Fibroblast of villous mesenchyme (primary cell): ENCODE data around the gene CMYA5. TPM values are rescaled to one million over a fixed set of nuclear protein-coding genes. Genes with fewer than 3 reads are reported as not detected.
"Not testable (repeated sequence)": the region's sequence is repeated elsewhere in the genome, so short reads cannot be mapped to it uniquely, and the experiment has no call there.

Experiments
- DNase-seq: peaks from one replicate; pipeline ENCODE4 v3.0.0-alpha.2; 2010; ENCODE audit warnings: low read depth
- H3K4me3 ChIP-seq: 2 replicates; pipeline ENCODE4 v1.5.1; 2011; ENCODE audit warnings: low read depth, mild to moderate bottlenecking, low read length
- total RNA-seq: library from RNA; depleted of rRNA; stranded (reverse); fragments of >200 nt; gene quantifications from 2 replicates; pipeline ENCODE4 v1.2.3, GENCODE V29; 2012
- TF ChIP-seq, protein P1 (sequence below): IDR thresholded peaks from 2 replicates; pipeline ENCODE4 v1.5.1; 2012; ENCODE audit warnings: low read depth, mild to moderate bottlenecking, low read length; ENCODE audit not compliant: insufficient read depth

CMYA5 gene
- total RNA-seq, 1 donor, result 1.7 TPM

DNA sequence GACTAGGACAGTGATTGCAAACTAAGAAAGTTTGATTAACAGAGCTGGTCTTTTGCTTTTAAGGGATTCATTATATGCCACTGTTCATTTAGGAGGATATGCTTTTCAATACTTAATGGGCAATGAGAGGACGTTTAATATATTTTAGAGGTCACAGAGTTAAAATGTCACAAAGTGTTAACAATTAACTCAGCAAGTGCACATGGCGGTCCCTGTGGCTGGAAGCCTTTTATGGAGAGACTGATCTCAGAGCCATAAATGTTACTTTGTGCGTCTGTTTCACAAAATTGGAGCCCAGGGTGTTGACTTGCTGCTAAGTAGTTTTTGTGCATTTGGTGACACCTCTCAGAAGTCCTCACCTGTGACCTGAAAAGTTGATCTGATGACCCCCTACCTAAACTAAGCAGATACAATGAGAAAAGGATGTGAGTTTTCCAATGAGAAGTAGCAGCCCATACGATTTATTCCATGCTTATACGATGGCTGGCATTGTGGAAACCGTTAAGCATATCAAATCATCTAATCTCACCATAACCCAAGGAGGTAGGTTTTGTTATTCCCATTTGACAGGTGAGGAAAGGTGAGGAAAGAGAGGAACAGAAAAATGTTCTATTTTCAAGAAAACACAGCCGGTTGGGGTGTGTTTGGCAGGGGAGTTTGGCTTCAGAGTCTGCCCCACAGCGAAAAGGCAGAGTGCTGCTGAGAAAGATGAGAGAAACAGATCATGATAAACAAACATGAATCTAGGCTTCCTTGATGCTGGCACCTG lies 64.4 kb downstream of the CMYA5 start:
- no peak for DNase-seq
- TF ChIP-seq, protein P1, sequence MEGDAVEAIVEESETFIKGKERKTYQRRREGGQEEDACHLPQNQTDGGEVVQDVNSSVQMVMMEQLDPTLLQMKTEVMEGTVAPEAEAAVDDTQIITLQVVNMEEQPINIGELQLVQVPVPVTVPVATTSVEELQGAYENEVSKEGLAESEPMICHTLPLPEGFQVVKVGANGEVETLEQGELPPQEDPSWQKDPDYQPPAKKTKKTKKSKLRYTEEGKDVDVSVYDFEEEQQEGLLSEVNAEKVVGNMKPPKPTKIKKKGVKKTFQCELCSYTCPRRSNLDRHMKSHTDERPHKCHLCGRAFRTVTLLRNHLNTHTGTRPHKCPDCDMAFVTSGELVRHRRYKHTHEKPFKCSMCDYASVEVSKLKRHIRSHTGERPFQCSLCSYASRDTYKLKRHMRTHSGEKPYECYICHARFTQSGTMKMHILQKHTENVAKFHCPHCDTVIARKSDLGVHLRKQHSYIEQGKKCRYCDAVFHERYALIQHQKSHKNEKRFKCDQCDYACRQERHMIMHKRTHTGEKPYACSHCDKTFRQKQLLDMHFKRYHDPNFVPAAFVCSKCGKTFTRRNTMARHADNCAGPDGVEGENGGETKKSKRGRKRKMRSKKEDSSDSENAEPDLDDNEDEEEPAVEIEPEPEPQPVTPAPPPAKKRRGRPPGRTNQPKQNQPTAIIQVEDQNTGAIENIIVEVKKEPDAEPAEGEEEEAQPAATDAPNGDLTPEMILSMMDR, result no peak
- no peak overlapping the region for H3K4me3 ChIP-seq

DNA sequence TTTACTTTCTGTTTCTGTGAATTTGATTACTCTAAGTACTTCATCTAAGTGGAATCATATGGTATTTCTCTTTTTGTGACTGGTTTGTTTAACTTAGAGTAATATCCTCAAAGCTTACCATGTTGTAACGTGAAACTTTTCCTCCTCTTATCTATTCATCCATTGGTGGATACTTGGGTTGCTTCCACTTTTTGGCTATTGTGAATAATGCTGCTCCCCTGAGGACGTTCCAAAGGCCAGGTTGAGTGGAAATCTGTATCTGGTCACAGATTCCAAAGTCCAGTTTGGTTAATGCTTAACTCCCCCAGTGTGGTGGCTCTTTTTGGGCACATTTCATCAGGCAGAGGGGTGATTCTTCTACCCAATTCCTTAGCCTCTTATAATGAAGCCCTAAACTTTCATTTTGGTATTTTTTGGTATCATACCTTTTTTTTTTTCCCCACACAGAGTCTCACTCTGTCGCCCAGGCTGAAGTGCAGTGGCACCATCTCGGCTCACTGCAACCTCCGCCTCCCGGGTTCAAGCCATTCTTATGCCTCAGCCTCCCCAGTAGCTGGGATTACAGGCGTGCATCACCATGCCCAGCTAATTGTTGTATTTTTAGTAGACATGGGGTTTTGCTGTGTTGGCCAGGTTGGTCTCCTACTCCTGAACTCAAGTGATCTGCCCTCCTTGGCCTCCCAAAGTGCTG lies 65.4 kb downstream of the CMYA5 start:
- H3K4me3 ChIP-seq, result no peak overlapping the region
- TF ChIP-seq, protein P1, result no peak
- no peak for DNase-seq

GRCh38 chr5:79756076-79756475 lies 66.4 kb downstream of the CMYA5 start:
- H3K4me3 ChIP-seq, result no peak overlapping the region
- DNase-seq, result no peak
- TF ChIP-seq, protein P1, result no peak

- TF ChIP-seq, protein P1, result no peak
- peak; percentile 33 for DNase-seq
- no peak overlapping the region for H3K4me3 ChIP-seq
These were observed 69.8 kb downstream of the CMYA5 start for GRCh38 chr5:79759436-79759835.

DNA sequence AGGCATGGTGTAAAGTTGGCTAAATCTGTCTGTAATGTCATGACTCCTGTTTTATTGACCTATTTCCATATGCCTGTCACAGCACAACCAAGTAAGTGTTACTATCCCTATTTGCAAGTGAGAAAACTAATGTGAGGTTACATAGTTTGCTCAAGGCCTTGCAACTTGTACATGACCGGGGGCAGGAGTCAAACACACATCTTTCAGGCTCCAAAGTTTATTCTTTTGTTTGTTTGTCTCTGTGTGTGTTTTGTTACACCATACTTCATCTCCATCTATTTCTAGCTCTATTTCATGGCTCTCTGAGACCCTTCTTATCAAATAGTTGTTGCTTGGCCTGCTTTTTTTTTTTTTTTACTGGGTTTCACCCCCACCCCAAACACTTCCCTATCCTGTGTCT lies 70.2 kb downstream of the CMYA5 start:
- TF ChIP-seq, protein P1, result no peak
- no peak overlapping the region for H3K4me3 ChIP-seq
- DNase-seq, result no peak

- no peak overlapping the region for H3K4me3 ChIP-seq
- TF ChIP-seq, protein P1, result no peak
- DNase-seq, result no peak
These were observed 73.3 kb downstream of the CMYA5 start for GRCh38 chr5:79762929-79763328.

DNA sequence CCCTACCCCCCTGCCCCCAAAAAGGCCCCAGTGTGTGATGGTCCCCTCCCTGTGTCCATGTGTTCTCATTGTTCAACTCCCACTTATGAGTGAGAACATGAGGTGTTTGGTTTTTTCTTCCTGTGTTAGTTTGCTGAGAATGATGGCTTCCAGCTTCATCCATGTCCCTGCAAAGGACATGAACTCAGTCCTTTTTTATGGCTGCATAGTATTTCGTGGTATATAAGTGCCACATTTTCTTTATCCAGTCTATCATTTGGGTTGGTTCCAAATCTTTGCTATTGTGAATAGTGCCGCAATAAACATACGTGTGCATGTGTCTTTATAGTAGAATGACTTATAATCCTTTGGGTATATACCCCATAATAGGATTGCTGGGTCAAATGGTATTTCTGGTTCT lies 74.5 kb downstream of the CMYA5 start:
- not testable (repeated sequence) for DNase-seq, H3K4me3 ChIP-seq
